Heart left ventricle (tissue), 16 donors: ENCODE measurements around the gene PCNX4. TPM values are rescaled to one million over a fixed set of nuclear protein-coding genes. Genes with fewer than 3 reads are reported as not detected.
A peak's percentile ranks its signal among the peaks of the same experiment; 100 is the strongest.

ENCODE experiments used
- ATAC-seq, 4 donors: fragments of 200-7000 bp; cut with Tn5 transposase; one replicate each; pipeline ENCODE4 v1.9.1; 2020 to 2022; ENCODE audit warnings: moderate library complexity in 4 of 4, mild to moderate bottlenecking in 3 of 4, moderate number of reproducible peaks in 1 of 4
- DNase-seq, 5 donors: peaks; one replicate each; pipeline ENCODE4 v3.0.0-alpha.2; 2020
- H3K27ac ChIP-seq, 12 donors: fragments of 200-600 bp; sonication (generic) in 4 of 12; one replicate each; pipeline versions ENCODE4 v1.5.0 to v1.8.0; 2016 to 2022; ENCODE audit warnings: mild to moderate bottlenecking in 2 of 12
- H3K27me3 ChIP-seq, 9 donors: fragments of 200-600 bp; sonication (generic) in 2 of 9; one replicate each; pipeline versions ENCODE4 v1.5.1 to v1.8.0; 2016 to 2022; ENCODE audit warnings: mild to moderate bottlenecking in 3 of 9
- H3K36me3 ChIP-seq, 9 donors: fragments of 200-600 bp; sonication (generic) in 2 of 9; one replicate each; pipeline versions ENCODE4 v1.5.0 to v1.8.0; 2018 to 2022; ENCODE audit warnings: mild to moderate bottlenecking in 2 of 9
- H3K4me1 ChIP-seq, 12 donors: fragments of 200-600 bp; sonication (generic) in 4 of 12; one replicate each; pipeline versions ENCODE4 v1.5.0 to v1.8.0; 2016 to 2022; ENCODE audit warnings: mild to moderate bottlenecking in 3 of 12
- H3K4me3 ChIP-seq, 12 donors: fragments of 200-600 bp; sonication (generic) in 4 of 12; one replicate each; pipeline versions ENCODE4 v1.5.0 to v1.8.0; 2017 to 2022; ENCODE audit warnings: mild to moderate bottlenecking in 9 of 12, moderate library complexity in 4 of 12
- H3K9me3 ChIP-seq, 12 donors: fragments of 200-600 bp; sonication (generic) in 4 of 12; one replicate each; pipeline versions ENCODE4 v1.5.0 to v1.8.0; 2016 to 2022; ENCODE audit warnings: mild to moderate bottlenecking in 1 of 12
- POLR2A ChIP-seq, 2 donors: fragments of 450-650 bp; IDR thresholded peaks; one replicate each; pipeline ENCODE4 v1.6.1; 2017; ENCODE audit warnings: antibody characterized with exemption in 2 of 2, mild to moderate bottlenecking in 2 of 2, moderate library complexity in 2 of 2
- WGBS, 4 donors: extraction: QIAGEN DNeasy Blood & Tissue Kit in 2 of 4; methylation state at CpG; one replicate each; pipeline versions ENCODE4 v1.1.5 to v1.1.7; 2013 to 2018; 5-methylcytosine and 5-hydroxymethylcytosine counted together
- intact Hi-C, 10 donors: fragments of 100-400 bp; cut with DNase I; formaldehyde crosslinking; loops; one replicate each; pipeline versions ENCODE4 v1.11.1 to v1.14.2; 2022
- polyA plus RNA-seq, 2 donors: library from polyadenylated mRNA; stranded (reverse); fragments of 200-250 nt; gene quantifications; one replicate each; pipeline ENCODE4 v1.2.3, GENCODE V29; 2013
- total RNA-seq, 9 donors: library from RNA; depleted of rRNA in 2 of 9; stranded (reverse); fragments of >200 nt in 2 of 9; fragmentation: NEBNext Ultra II Directional in 3 of 9; extraction: Animal tissue kit (Norgen Biotek cat#: 25700) in 3 of 9; gene quantifications; one replicate each; pipeline versions ENCODE4 v1.1.0 to v1.2.4, GENCODE V29; 2016 to 2023
- TF ChIP-seq, protein P1 (sequence below), 12 donors: fragments of 200-600 bp; sonication (generic) in 4 of 12; IDR thresholded peaks; one replicate each; pipeline versions ENCODE4 v1.5.0 to v1.8.0; 2018 to 2022; ENCODE audit warnings: antibody characterized with exemption in 12 of 12, mild to moderate bottlenecking in 5 of 12
- donor health status: ischemic (EF 13 %, LVEDD 7.1; RV severe dilation, severe dysfunction).
- donor health status: healthy with polysubstance abuse.
- donor health status: DM: no; HTN: yes; CAD: no.
- donor health status: DM: no; HTN: no; CAD: no.
- donor health status: ischemic (EF 25% LVEDD 6.9; RV normal size, moderate dysfunction).
- donor health status: ischemic (EF 25% LVEDD 5.7; RV mildly dilated, moderate dysfunction).
- donor health status: healthy.
- donor health status: DM: yes; HTN: yes; CAD: no.
- donor health status: ischemic (EF 35%, LVEDD 5.7; RV mildly dilated, moderate dysfunction).
- donor health status: nonischemic (EF 11% LVEDD 7.7; RV severe dilation, severe dysfunction).
- donor health status: DM: yes; HTN: yes; CAD: no.
- donor health status: PGD.
- donor health status: ischemic (EF 29% LVEDD 5.4; RV normal size, mild dysfunction).
- donor health status: nonischemic (EF 23%, LVEDD 6.1; RV moderate dilation, normal function).

PCNX4 gene
- total and polyA plus RNA-seq, 11 donors, result 19.7 to 56.2 (median 32.4) TPM

DNA sequence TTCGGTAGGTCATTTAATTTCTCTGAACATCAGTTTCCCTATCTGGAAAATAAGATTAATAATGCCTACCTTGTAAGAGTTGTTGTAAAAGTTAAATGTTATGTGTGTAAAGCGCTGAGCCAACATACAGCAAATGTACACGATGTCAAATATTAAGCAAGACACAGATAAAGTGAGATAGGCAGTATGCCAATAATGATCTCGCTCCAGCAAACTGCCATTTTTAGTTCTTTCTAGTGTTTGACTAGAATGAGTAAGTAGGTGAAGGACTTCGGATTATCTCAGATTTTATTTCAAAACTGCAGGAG is 72.6 kb downstream of the PCNX4 start:
- Histone ChIP-seq H3K27me3 (no peaks in the 10 kb centered on the region), H3K4me1 (peaks cover 0 to 54% (median 13%) of the 10 kb centered on the region in 12 donors), H3K36me3 (no peaks in the 10 kb centered on the region), H3K9me3 (no peaks in the 10 kb centered on the region), H3K27ac (peak overlapping the region; percentile 58 to 96 (median 90)), H3K4me3 (peak overlapping the region; percentile 61 to 93 (median 77))
- no peak for ATAC-seq
- DNase-seq, result no peak
- 13 to 17% (median 14%) methylated on average over 5 of the region's 5 CpGs for WGBS, 4 donors
- intact Hi-C loops, result loop anchor here in 5 of 10 donors (2.0 to 10.0 kb wide), 5 partner anchors 70 to 680 kb away; partner anchors contain the start of genes JKAMP (in 1 of the 5), L3HYPDH (in 1 of the 5), PCNX4 (in 1 of the 5) and PPM1A (in 1 of the 5)
- TF ChIP-seq, protein P1, sequence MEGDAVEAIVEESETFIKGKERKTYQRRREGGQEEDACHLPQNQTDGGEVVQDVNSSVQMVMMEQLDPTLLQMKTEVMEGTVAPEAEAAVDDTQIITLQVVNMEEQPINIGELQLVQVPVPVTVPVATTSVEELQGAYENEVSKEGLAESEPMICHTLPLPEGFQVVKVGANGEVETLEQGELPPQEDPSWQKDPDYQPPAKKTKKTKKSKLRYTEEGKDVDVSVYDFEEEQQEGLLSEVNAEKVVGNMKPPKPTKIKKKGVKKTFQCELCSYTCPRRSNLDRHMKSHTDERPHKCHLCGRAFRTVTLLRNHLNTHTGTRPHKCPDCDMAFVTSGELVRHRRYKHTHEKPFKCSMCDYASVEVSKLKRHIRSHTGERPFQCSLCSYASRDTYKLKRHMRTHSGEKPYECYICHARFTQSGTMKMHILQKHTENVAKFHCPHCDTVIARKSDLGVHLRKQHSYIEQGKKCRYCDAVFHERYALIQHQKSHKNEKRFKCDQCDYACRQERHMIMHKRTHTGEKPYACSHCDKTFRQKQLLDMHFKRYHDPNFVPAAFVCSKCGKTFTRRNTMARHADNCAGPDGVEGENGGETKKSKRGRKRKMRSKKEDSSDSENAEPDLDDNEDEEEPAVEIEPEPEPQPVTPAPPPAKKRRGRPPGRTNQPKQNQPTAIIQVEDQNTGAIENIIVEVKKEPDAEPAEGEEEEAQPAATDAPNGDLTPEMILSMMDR (IDR thresholded peaks at IDR 0.05), result no peak
- TF ChIP-seq POLR2A (IDR thresholded peaks at IDR 0.05), result no peak

DNA sequence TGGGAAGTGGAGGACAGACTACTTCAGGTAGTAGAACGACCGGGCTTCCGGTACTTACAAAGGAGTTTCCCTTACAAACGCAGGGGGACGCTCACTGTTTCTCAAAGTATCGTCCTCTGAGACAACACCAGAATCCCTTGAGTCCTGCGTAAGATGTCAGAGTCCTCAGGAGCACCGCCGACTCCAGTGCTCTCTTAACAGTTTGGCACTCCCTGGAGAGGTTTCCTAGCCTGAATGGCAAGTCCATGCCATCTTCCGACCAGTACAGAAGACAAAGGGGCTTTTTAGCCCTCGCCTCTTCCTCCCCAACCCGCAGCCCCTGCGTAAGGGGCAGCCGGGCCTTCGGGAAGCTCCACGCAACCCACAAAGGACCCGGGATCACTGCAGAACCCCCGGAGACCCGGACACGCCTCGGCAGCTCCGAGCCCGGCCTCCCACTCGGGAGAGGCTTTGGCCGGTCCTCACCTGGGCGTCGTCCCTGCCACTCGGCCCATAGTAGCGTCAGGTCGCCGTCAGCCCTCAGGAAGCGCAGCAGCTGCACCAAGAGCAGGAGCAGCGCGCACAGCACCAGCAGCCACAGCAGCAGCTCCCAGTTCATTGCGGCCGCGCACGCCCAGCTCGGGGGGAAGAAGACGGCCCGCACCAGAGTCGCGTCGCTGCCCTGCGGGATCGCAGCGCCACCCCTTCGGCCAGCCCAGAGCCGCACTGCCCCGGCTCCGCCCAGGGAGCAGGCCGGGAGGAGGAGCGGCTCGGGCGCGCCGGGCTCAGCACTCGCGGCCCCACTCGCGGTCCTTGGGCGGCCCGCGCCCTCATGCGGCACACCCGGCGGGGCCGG is 73.2 kb downstream of the PCNX4 start, which contains the start of gene DHRS7:
TSS of gene DHRS7 (minus strand) at position 687 of the 835 bp plus-strand sequence. CDS start at position 598, 89 bp downstream.
- peak within 1 kb of the TSS; percentile 61 to 93 (median 77) for H3K4me3 ChIP-seq
- H3K36me3 ChIP-seq, result no peaks in the 10 kb centered on the region
- peaks cover 0 to 49% (median 11%) of the 10 kb centered on the region in 12 donors for H3K4me1 ChIP-seq
- ATAC-seq (peak; percentile 93 to 99 (median 98)), DNase-seq (peak; percentile 87 to 95 (median 89))
- peak in 1 of 2 donors; percentile 55 for TF ChIP-seq POLR2A (IDR thresholded peaks at IDR 0.05)
- TF ChIP-seq, protein P1 (IDR thresholded peaks at IDR 0.05), result peak; percentile 36 to 81 (median 60)
- intact Hi-C loops, result loop anchor here (1.0 to 10.0 kb wide), 11 partner anchors 70 to 680 kb away; partner anchors contain the start of genes PCNX4 (in 4 of the 10), JKAMP (in 1 of the 10), L3HYPDH (in 1 of the 10) and PPM1A (in 1 of the 10)
- H3K9me3 ChIP-seq, result no peaks in the 10 kb centered on the region
- H3K27ac ChIP-seq, result peak within 1 kb of the TSS; percentile 58 to 96 (median 90)
- 0 to 1% (median 0%) methylated on average over 17 to 68 of the region's 68 CpGs for WGBS, 4 donors
- no peaks in the 10 kb centered on the region for H3K27me3 ChIP-seq

DNA sequence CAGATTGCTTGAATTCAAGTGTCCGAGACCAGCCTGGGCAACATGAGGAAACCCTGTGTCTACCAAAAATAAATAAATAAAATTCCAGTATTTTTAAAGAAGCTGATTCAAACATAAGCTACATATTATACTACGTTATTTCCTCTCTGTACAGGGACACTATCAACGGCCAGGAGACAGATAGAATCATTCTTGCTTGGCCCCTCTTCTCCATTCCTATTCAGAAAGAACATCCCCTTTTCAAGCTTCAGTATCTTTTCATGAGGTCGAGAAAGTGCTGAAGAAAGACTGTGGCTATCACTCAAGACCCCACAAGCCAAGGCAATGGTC is 73.8 kb downstream of the PCNX4 start:
- ATAC-seq (peak in 1 of 4 donors; percentile 4), DNase-seq (no peak)
- H3K36me3 ChIP-seq, result no peaks in the 10 kb centered on the region
- peak overlapping the region; percentile 58 to 96 (median 90) for H3K27ac ChIP-seq
- no peaks in the 10 kb centered on the region for H3K9me3 ChIP-seq
- H3K4me1 ChIP-seq, result peaks cover 0 to 48% (median 11%) of the 10 kb centered on the region in 12 donors
- TF ChIP-seq, protein P1 (IDR thresholded peaks at IDR 0.05), result no peak
- no peak for TF ChIP-seq POLR2A (IDR thresholded peaks at IDR 0.05)
- H3K27me3 ChIP-seq, result no peaks in the 10 kb centered on the region
- 2 to 7% (median 3%) methylated on average over 4 of the region's 4 CpGs for WGBS, 4 donors
- H3K4me3 ChIP-seq, result peak overlapping the region in 11 of 12 donors; percentile 61 to 93 (median 78)
- intact Hi-C loops, result loop anchor here (1.0 to 10.0 kb wide), 11 partner anchors 71 to 681 kb away; partner anchors contain the start of genes PCNX4 (in 4 of the 10), JKAMP (in 1 of the 10), L3HYPDH (in 1 of the 10) and PPM1A (in 1 of the 10)

DNA sequence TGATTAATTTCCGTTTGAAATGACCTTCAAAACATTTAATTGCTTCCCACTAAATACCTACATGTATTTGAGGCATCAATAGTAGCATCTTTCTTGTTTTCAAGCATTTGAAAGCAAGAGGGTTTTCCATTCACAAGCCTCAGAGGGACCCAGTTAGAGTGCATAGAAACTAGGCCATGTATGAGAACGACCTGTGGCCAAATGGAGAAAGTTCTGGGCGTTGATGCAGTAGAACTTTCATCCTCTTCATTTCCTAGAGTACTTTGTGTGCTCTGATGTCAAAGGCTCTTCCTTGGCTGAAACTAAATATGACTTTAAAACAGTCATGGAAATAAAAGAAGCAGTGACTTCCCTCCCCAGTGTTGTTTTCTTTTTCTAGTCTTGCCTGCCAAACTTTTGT is 74.4 kb downstream of the PCNX4 start:
- Histone ChIP-seq H3K4me1 (peaks cover 0 to 46% (median 11%) of the 10 kb centered on the region in 12 donors), H3K9me3 (no peaks in the 10 kb centered on the region), H3K27me3 (no peaks in the 10 kb centered on the region), H3K36me3 (no peaks in the 10 kb centered on the region), H3K4me3 (peak overlapping the region in 4 of 12 donors; percentile 70 to 93 (median 79)), H3K27ac (peak overlapping the region; percentile 58 to 96 (median 90))
- ATAC-seq (peak in 2 of 4 donors; percentile 18 to 24), DNase-seq (no peak)
- 48 to 66% (median 52%) methylated on average over 3 of the region's 3 CpGs for WGBS, 4 donors
- TF ChIP-seq, protein P1 (IDR thresholded peaks at IDR 0.05), result no peak
- TF ChIP-seq POLR2A (IDR thresholded peaks at IDR 0.05), result no peak
- intact Hi-C loops, result loop anchor here in 9 of 10 donors (5.0 to 10.0 kb wide), 7 partner anchors 71 to 681 kb away; partner anchors contain the start of genes PCNX4 (in 2 of the 9), JKAMP (in 1 of the 9) and L3HYPDH (in 1 of the 9)
